IMR-90 (cell line): ENCODE measurements around the gene FASTKD1. TPM values are rescaled to one million over a fixed set of nuclear protein-coding genes. Genes with fewer than 3 reads are reported as not detected.
"Not testable (repeated sequence)": the region's sequence is repeated elsewhere in the genome, so short reads cannot be mapped to it uniquely, and the experiment has no call there.

Experiments used
- ATAC-seq: fragments of 200-7000 bp; cut with Tn5 transposase; 2 replicates; pipeline ENCODE4 v1.9.1; 2020; ENCODE audit warnings: low read depth, mild to moderate bottlenecking, moderate library complexity
- BruUV-seq: library from RNA; stranded (reverse); fragments of 400-500 nt; replicated peaks from 2 replicates; lab custom pipeline; 2021; lab: Mats Ljungman, UMichigan
- CTCF ChIA-PET: fragments of 300-600 bp; formaldehyde crosslinking; extraction: SDS; loops from one replicate; lab custom pipeline; 2021; ENCODE audit warnings: antibody characterized with exemption; lab: Yijun Ruan, JAX
- POLR2A ChIA-PET: fragments of 300-600 bp; sonication (Branson Sonifier 250); formaldehyde crosslinking; loops from one replicate; lab custom pipeline; 2022; ENCODE audit warnings: antibody characterized with exemption; ENCODE audit not compliant: unreplicated experiment; lab: Charles Lee
- DNase-seq: peaks from one replicate; pipeline ENCODE4 v3.0.0; 2013
- H2AFZ ChIP-seq: replicated peaks from 2 replicates; pipeline ENCODE3; 2013; ENCODE audit warnings: low read length, mild to moderate bottlenecking; ENCODE audit not compliant: poor library complexity
- H2AK5ac ChIP-seq: 2 replicates; pipeline ENCODE4 v1.6.1; 2013; ENCODE audit warnings: low read depth, low read length, inconsistent platforms
- H2AK9ac ChIP-seq: replicated peaks from 2 replicates; pipeline ENCODE3; 2013; ENCODE audit warnings: mild to moderate bottlenecking, low read depth, low read length, moderate library complexity; ENCODE audit not compliant: poor library complexity
- H2BK120ac ChIP-seq: 2 replicates; pipeline ENCODE4 v1.6.1; 2013; ENCODE audit warnings: low read depth, low read length, inconsistent platforms
- H2BK15ac ChIP-seq: 3 replicates; pipeline ENCODE4 v1.6.1; 2013; ENCODE audit warnings: low read depth, low read length, inconsistent platforms
- H2BK20ac ChIP-seq: 2 replicates; pipeline ENCODE4 v1.6.1; 2013; ENCODE audit warnings: low read depth, mild to moderate bottlenecking, inconsistent platforms, low read length, moderate library complexity
- H2BK5ac ChIP-seq: 2 replicates; pipeline ENCODE4 v1.6.1; 2013; ENCODE audit warnings: mild to moderate bottlenecking, low read depth, low read length, inconsistent platforms; ENCODE audit not compliant: poor library complexity, severe bottlenecking
- H3K14ac ChIP-seq: replicated peaks from 2 replicates; pipeline ENCODE4 v1.6.1; 2013; ENCODE audit warnings: low read depth, low read length, inconsistent platforms
- H3K18ac ChIP-seq: 2 replicates; pipeline ENCODE4 v1.6.1; 2013; ENCODE audit warnings: low read depth, low read length, control low read depth
- H3K23ac ChIP-seq: 2 replicates; pipeline ENCODE4 v1.6.1; 2013; ENCODE audit warnings: low read depth, low read length, inconsistent platforms
- H3K27ac ChIP-seq: 2 replicates; pipeline ENCODE4 v1.5.1; 2013; ENCODE audit warnings: mild to moderate bottlenecking, control low read depth, low read length; ENCODE audit not compliant: insufficient read depth
- H3K27me3 ChIP-seq: 2 replicates; pipeline ENCODE4 v1.6.1; 2013; ENCODE audit warnings: low read length; ENCODE audit not compliant: control insufficient read depth, insufficient read depth
- H3K36me3 ChIP-seq: 2 replicates; pipeline ENCODE4 v1.6.1; 2013; ENCODE audit warnings: low read length, mixed read lengths; ENCODE audit not compliant: control insufficient read depth, insufficient read depth
- H3K4ac ChIP-seq: 2 replicates; pipeline ENCODE4 v1.6.1; 2013; ENCODE audit warnings: low read depth, low read length, inconsistent platforms
- H3K4me1 ChIP-seq: 2 replicates; pipeline ENCODE4 v1.6.1; 2013; ENCODE audit warnings: low read length, mixed read lengths; ENCODE audit not compliant: control insufficient read depth, insufficient read depth
- H3K4me2 ChIP-seq: 2 replicates; pipeline ENCODE4 v1.6.1; 2013; ENCODE audit warnings: low read depth, mild to moderate bottlenecking, control low read depth, low read length, moderate library complexity
- H3K4me3 ChIP-seq: 2 replicates; pipeline ENCODE4 v1.5.1; 2013; ENCODE audit warnings: low read depth, mild to moderate bottlenecking, control low read depth, low read length, moderate library complexity; ENCODE audit not compliant: insufficient read depth
- H3K56ac ChIP-seq: 2 replicates; pipeline ENCODE4 v1.6.1; 2013; ENCODE audit warnings: low read length, inconsistent platforms; ENCODE audit not compliant: insufficient read depth; ENCODE audit errors: extremely low read depth
- H3K79me1 ChIP-seq, 2 experiments: 2 replicates each; pipeline ENCODE4 v1.6.1; 2013; ENCODE audit warnings: low read length in 2 of 2, inconsistent platforms in 1 of 2, low read depth in 1 of 2
- H3K9ac ChIP-seq: 2 replicates; pipeline ENCODE4 v1.6.1; 2013; ENCODE audit warnings: low read depth, low read length, control low read depth
- H3K9me1 ChIP-seq: 2 replicates; pipeline ENCODE4 v1.6.1; 2013; ENCODE audit warnings: low read length, inconsistent platforms; ENCODE audit not compliant: insufficient read depth
- H3K9me3 ChIP-seq: 2 replicates; pipeline ENCODE4 v1.6.1; 2013; ENCODE audit warnings: low read length; ENCODE audit not compliant: control insufficient read depth, insufficient read depth
- H4K20me1 ChIP-seq: 2 replicates; pipeline ENCODE4 v1.6.1; 2013; ENCODE audit warnings: low read length, inconsistent platforms; ENCODE audit not compliant: insufficient read depth
- H4K5ac ChIP-seq: 2 replicates; pipeline ENCODE4 v1.6.1; 2013; ENCODE audit warnings: mild to moderate bottlenecking, low read depth, low read length, control low read depth
- H4K8ac ChIP-seq, 2 experiments: 2 replicates each; pipeline ENCODE4 v1.6.1; 2013; ENCODE audit warnings: low read depth in 2 of 2, low read length in 2 of 2, control low read depth in 1 of 2, inconsistent platforms in 1 of 2
- H4K91ac ChIP-seq: 2 replicates; pipeline ENCODE4 v1.6.1; 2013; ENCODE audit warnings: low read depth, low read length, inconsistent platforms; ENCODE audit not compliant: insufficient read depth
- WGBS, 2 experiments: methylation state at CpG; one replicate each; pipeline versions ENCODE4 v1.1.5 to v1.1.7; 2013; ENCODE audit warnings: missing lambda C conversion rate in 2 of 2; ENCODE audit not compliant: insufficient read length in 1 of 2; ENCODE audit errors: extremely low coverage in 2 of 2; 5-methylcytosine and 5-hydroxymethylcytosine counted together
- dilution Hi-C: fragments of 300-500 bp; cut with HindIII; formaldehyde crosslinking; loops from one replicate; pipeline ENCODE4 v1.14.3; 2018; ENCODE audit warnings: low sequenced_read_pairs; ENCODE audit not compliant: unreplicated experiment
- in situ Hi-C: fragments of 300-500 bp; cut with MboI; formaldehyde crosslinking; loops from 3 replicates; pipeline ENCODE4 v1.14.3; 2019; ENCODE audit warnings: low sequenced_read_pairs, inconsistent platforms, mixed read lengths
- intact Hi-C: fragments of 100-400 bp; cut with micrococcal nuclease; formaldehyde crosslinking; loops from 2 replicates; pipeline ENCODE4 v1.10.0; 2022
- polyA plus RNA-seq, 3 experiments: library from polyadenylated mRNA; depleted of rRNA; stranded (reverse); fragments of >200 nt; gene quantifications; 2 replicates each; pipeline ENCODE4 v1.2.3, GENCODE V29; 2012; ENCODE audit warnings: low replicate concordance in 1 of 3
- total RNA-seq: library from RNA; depleted of rRNA; stranded (reverse); fragments of >200 nt; gene quantifications from 2 replicates; pipeline ENCODE4 v1.2.3, GENCODE V29; 2012

Gene FASTKD1
- total and polyA plus RNA-seq, 2 of the 4 experiments (the other 2 are of a cell fraction) = 11.4 to 11.5 TPM

DNA sequence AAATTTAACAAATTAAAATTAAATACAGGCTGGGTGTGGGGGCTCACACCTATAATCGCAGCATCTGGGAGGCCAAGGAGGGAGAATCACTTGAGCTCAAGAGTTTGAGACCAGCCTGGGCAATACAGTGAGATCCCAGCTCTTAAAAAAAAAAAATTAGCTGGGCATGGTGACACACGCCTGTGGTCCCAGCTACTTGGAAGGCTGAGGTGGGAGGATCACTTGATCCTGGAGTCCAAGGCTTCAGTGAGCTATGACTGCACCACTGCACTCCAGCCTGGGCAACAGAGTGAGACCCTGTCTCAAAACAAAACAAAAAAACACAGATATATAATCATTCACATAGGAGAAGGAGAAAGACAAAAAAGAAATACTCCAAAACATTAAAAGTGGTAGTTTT is 34.2 kb downstream of the FASTKD1 start:
- H3K18ac ChIP-seq, H3K56ac ChIP-seq, H2BK5ac ChIP-seq, intact Hi-C loops, POLR2A ChIA-PET, ATAC-seq, H3K4me1 ChIP-seq, H2BK15ac ChIP-seq, H3K36me3 ChIP-seq, H4K91ac ChIP-seq, H3K79me1 ChIP-seq, H3K27ac ChIP-seq, DNase-seq, H2BK120ac ChIP-seq, H3K4ac ChIP-seq, H3K9me1 ChIP-seq, H3K4me3 ChIP-seq, H3K4me2 ChIP-seq, BruUV-seq, H2BK20ac ChIP-seq, H4K5ac ChIP-seq, H3K27me3 ChIP-seq, H3K14ac ChIP-seq, in situ Hi-C loops, H2AFZ ChIP-seq, H4K8ac ChIP-seq, H2AK5ac ChIP-seq, H2AK9ac ChIP-seq, H4K20me1 ChIP-seq, H3K9me3 ChIP-seq, H3K23ac ChIP-seq, dilution Hi-C loops, H3K9ac ChIP-seq: not testable (repeated sequence)
- CTCF ChIA-PET = interaction anchor here (1.0 kb wide), 1 partner anchor 12 kb away, joined by 3 read pairs; no protein-coding TSS in a partner anchor
- WGBS, 2 experiments = no CpG with 5 or more reads among the region's 2 CpGs
